ENCODE measurements around the gene PLCB1.

DNA sequence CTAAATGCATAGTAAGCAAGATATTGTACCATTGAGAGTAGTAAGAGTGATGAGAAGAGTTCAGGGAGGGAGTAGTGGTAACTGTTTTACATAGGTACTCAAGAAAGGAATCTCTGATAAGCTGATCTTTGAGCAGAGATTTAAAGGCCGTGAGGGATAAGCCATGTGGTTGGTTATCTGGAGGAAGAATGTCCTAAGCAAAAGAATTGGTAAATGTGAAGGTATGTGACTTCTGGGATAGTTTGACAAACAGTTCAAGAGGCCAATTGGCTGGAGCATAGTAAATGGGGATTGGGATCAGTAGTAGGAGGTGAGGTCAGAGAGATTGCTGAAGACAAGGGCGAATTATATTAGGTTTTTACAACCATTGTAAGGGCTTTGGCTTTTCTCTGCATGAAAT, 40.1 kb downstream of the PLCB1 start:
- TF ChIP-seq, protein P1, sequence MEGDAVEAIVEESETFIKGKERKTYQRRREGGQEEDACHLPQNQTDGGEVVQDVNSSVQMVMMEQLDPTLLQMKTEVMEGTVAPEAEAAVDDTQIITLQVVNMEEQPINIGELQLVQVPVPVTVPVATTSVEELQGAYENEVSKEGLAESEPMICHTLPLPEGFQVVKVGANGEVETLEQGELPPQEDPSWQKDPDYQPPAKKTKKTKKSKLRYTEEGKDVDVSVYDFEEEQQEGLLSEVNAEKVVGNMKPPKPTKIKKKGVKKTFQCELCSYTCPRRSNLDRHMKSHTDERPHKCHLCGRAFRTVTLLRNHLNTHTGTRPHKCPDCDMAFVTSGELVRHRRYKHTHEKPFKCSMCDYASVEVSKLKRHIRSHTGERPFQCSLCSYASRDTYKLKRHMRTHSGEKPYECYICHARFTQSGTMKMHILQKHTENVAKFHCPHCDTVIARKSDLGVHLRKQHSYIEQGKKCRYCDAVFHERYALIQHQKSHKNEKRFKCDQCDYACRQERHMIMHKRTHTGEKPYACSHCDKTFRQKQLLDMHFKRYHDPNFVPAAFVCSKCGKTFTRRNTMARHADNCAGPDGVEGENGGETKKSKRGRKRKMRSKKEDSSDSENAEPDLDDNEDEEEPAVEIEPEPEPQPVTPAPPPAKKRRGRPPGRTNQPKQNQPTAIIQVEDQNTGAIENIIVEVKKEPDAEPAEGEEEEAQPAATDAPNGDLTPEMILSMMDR (IDR thresholded peaks at IDR 0.05; ENCODE audit: insufficient read depth, low read depth, low read length): no peak
- no peak for TF ChIP-seq EZH2 (IDR thresholded peaks at IDR 0.05; ENCODE audit: insufficient read depth, low read length)

All from astrocyte (in vitro differentiated cells and primary cell).